ENCODE data around the gene GALM. TPM values are rescaled to one million over a fixed set of nuclear protein-coding genes. Genes with fewer than 3 reads are reported as not detected.
"Not testable (repeated sequence)": the region's sequence is repeated elsewhere in the genome, so short reads cannot be mapped to it uniquely, and the experiment has no call there.

GALM gene
- total and polyA plus RNA-seq, 2 donors (not counting 3 experiments of a cell fraction or from before 2014, with no cell fraction given): 4.8 to 6.1 TPM

GRCh38 chr2:38714941-38715340, 49.0 kb downstream of the GALM start:
- H3K4me1 ChIP-seq (ENCODE audit: control insufficient read depth, extremely low read depth, insufficient read depth, low read length); intact Hi-C loops (cut with micrococcal nuclease); H3K27me3 ChIP-seq (ENCODE audit: control insufficient read depth in 2 of 2, insufficient read depth in 2 of 2, low read length in 2 of 2); DNase-seq (ENCODE audit: low read depth, low spot score); BruUV-seq (replicated peaks); H3K9me1 ChIP-seq (replicated peaks; ENCODE audit: control insufficient read depth, extremely low read depth, insufficient read depth, low read length); dilution Hi-C loops (cut with MboI; ENCODE audit: extremely low pct_ligation_motif_present, low sequenced_read_pairs); H3K27ac ChIP-seq (ENCODE audit: insufficient read depth, low read depth, low read length); H3K4me3 ChIP-seq (replicated peaks in 1 of 3; ENCODE audit: insufficient read depth in 1 of 3, low read depth in 1 of 3, low read length in 3 of 3); H4K20me1 ChIP-seq (replicated peaks; ENCODE audit: control insufficient read depth, extremely low read depth, insufficient read depth, low read length); H3K9ac ChIP-seq (replicated peaks; ENCODE audit: extremely low read depth, insufficient read depth, low read length); H3K4me2 ChIP-seq (ENCODE audit: insufficient read depth, low read length); H2AFZ ChIP-seq (ENCODE audit: low read depth, low read length); H3K36me3 ChIP-seq (ENCODE audit: control insufficient read depth in 2 of 2, extremely low read depth in 1 of 2, insufficient read depth in 2 of 2, low read length in 2 of 2); H3K9me3 ChIP-seq (replicated peaks; ENCODE audit: control insufficient read depth, insufficient read depth, low read length); H3K79me2 ChIP-seq (ENCODE audit: control insufficient read depth, insufficient read depth, low read length); FAIRE-seq: not testable (repeated sequence)
- POLR2A ChIA-PET: interaction anchor here (0.5 kb wide), 1 partner anchor 440 kb away, joined by 6 read pairs; no protein-coding TSS in a partner anchor
- CTCF ChIA-PET: interaction anchor here (1.0 kb wide), 1 partner anchor 133 kb away, joined by 3 read pairs; no protein-coding TSS in a partner anchor

- no peaks in the 10 kb centered on the region for H3K4me1 ChIP-seq (ENCODE audit: control insufficient read depth, extremely low read depth, insufficient read depth, low read length)
- H3K9ac ChIP-seq (replicated peaks; ENCODE audit: extremely low read depth, insufficient read depth, low read length): no peak overlapping the region
- H3K4me2 ChIP-seq (ENCODE audit: insufficient read depth, low read length): no peak overlapping the region
- no peak overlapping the region for H3K27ac ChIP-seq (ENCODE audit: insufficient read depth, low read depth, low read length)
- intact Hi-C loops (cut with micrococcal nuclease): no loop called here
- no peaks in the 10 kb centered on the region for H4K20me1 ChIP-seq (replicated peaks; ENCODE audit: control insufficient read depth, extremely low read depth, insufficient read depth, low read length)
- no peaks in the 10 kb centered on the region for H3K9me3 ChIP-seq (replicated peaks; ENCODE audit: control insufficient read depth, insufficient read depth, low read length)
- TF ChIP-seq, protein P1, sequence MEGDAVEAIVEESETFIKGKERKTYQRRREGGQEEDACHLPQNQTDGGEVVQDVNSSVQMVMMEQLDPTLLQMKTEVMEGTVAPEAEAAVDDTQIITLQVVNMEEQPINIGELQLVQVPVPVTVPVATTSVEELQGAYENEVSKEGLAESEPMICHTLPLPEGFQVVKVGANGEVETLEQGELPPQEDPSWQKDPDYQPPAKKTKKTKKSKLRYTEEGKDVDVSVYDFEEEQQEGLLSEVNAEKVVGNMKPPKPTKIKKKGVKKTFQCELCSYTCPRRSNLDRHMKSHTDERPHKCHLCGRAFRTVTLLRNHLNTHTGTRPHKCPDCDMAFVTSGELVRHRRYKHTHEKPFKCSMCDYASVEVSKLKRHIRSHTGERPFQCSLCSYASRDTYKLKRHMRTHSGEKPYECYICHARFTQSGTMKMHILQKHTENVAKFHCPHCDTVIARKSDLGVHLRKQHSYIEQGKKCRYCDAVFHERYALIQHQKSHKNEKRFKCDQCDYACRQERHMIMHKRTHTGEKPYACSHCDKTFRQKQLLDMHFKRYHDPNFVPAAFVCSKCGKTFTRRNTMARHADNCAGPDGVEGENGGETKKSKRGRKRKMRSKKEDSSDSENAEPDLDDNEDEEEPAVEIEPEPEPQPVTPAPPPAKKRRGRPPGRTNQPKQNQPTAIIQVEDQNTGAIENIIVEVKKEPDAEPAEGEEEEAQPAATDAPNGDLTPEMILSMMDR (IDR thresholded peaks at IDR 0.05; ENCODE audit: extremely low read depth in 1 of 2, insufficient read depth in 1 of 2, low read depth in 1 of 2, low read length in 2 of 2): no peak
- TF ChIP-seq MYC (IDR thresholded peaks at IDR 0.05; ENCODE audit: low read depth, low read length): no peak
- no peak for TF ChIP-seq POLR2A (IDR thresholded peaks at IDR 0.05; ENCODE audit: low read depth, low read length)
- TF ChIP-seq POLR2AphosphoS5 (IDR thresholded peaks at IDR 0.05; ENCODE audit: insufficient read depth, low read depth, low read length): no peak
- TF ChIP-seq, protein P2, sequence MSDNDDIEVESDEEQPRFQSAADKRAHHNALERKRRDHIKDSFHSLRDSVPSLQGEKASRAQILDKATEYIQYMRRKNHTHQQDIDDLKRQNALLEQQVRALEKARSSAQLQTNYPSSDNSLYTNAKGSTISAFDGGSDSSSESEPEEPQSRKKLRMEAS (IDR thresholded peaks at IDR 0.05; ENCODE audit: insufficient read depth, insufficient read length): no peak
- no peak for TF ChIP-seq GATA2 (IDR thresholded peaks at IDR 0.05; ENCODE audit: insufficient read depth, insufficient read length, low read depth, low read length)
- no peak for TF ChIP-seq JUN (IDR thresholded peaks at IDR 0.05; ENCODE audit: borderline replicate concordance, insufficient read depth, insufficient read length, low read depth)
- TF ChIP-seq FOS (IDR thresholded peaks at IDR 0.05; ENCODE audit: borderline replicate concordance, insufficient read depth, low read length): no peak
- no peak for TF ChIP-seq EZH2 (IDR thresholded peaks at IDR 0.05; ENCODE audit: borderline replicate concordance, low read depth, low read length, severe bottlenecking)
- no peaks in the 10 kb centered on the region for H3K27me3 ChIP-seq (ENCODE audit: control insufficient read depth in 2 of 2, insufficient read depth in 2 of 2, low read length in 2 of 2)
- BruUV-seq (replicated peaks): no TSS peak
- ChIA-PET POLR2A (no interaction called here), CTCF (interaction anchor here (0.8 to 1.4 kb wide), 2 partner anchors 112 to 134 kb away, joined by 3 read pairs; no protein-coding TSS in a partner anchor)
- H3K4me3 ChIP-seq (replicated peaks in 1 of 3; ENCODE audit: insufficient read depth in 1 of 3, low read depth in 1 of 3, low read length in 3 of 3): no peak overlapping the region
- DNase-seq (ENCODE audit: low read depth, low spot score) (no peak), FAIRE-seq (no peak)
- H3K79me2 ChIP-seq (ENCODE audit: control insufficient read depth, insufficient read depth, low read length): no peaks in the 10 kb centered on the region
- H3K9me1 ChIP-seq (replicated peaks; ENCODE audit: control insufficient read depth, extremely low read depth, insufficient read depth, low read length): no peaks in the 10 kb centered on the region
- dilution Hi-C loops (cut with MboI; ENCODE audit: extremely low pct_ligation_motif_present, low sequenced_read_pairs): no loop called here
- no peaks in the 10 kb centered on the region for H3K36me3 ChIP-seq (ENCODE audit: control insufficient read depth in 2 of 2, extremely low read depth in 1 of 2, insufficient read depth in 2 of 2, low read length in 2 of 2)
- no peak overlapping the region for H2AFZ ChIP-seq (ENCODE audit: low read depth, low read length)
Observed at GRCh38 chr2:38716185-38716584, 50.3 kb downstream of the GALM start.

Measured in endothelial cell of umbilical vein (primary cell).